Peyer's patch (tissue), 4 donors: ENCODE data around the gene PPP2R2C. TPM values are rescaled to one million over a fixed set of nuclear protein-coding genes. Genes with fewer than 3 reads are reported as not detected.

Experiments
- DNase-seq, 3 donors: peaks; one replicate each; pipeline ENCODE4 v3.0.0-alpha.2; 2017 to 2019
- H3K27ac ChIP-seq, 4 donors: fragments of 200-600 bp; sonication (generic); one replicate each; pipeline ENCODE4 v1.5.1; 2016 to 2019
- H3K27me3 ChIP-seq, 2 donors: fragments of 200-600 bp; sonication (generic); one replicate each; pipeline ENCODE4 v1.5.1; 2019
- H3K36me3 ChIP-seq, 3 donors: fragments of 200-600 bp; sonication (generic); one replicate each; pipeline ENCODE4 v1.5.1; 2016 to 2019
- H3K4me1 ChIP-seq, 4 donors: fragments of 200-600 bp; sonication (generic); one replicate each; pipeline ENCODE4 v1.5.1; 2016 to 2019
- H3K4me3 ChIP-seq, 4 donors: fragments of 200-600 bp; sonication (generic); 1 replicate in 3 of 4; 2 replicates in 1 of 4; pipeline ENCODE4 v1.5.1; 2016 to 2019; ENCODE audit warnings: mild to moderate bottlenecking in 1 of 4
- H3K9me3 ChIP-seq, 4 donors: fragments of 200-600 bp; sonication (generic); one replicate each; pipeline ENCODE4 v1.5.1; 2016 to 2019; ENCODE audit warnings: mild to moderate bottlenecking in 1 of 4
- CTCF ChIP-seq, 6 experiments: fragments of 450-650 bp in 4 of 6; fragments of 200-600 bp in 2 of 6; sonication (generic) in 1 of 6; IDR thresholded peaks; one replicate each; pipeline ENCODE4 v1.5.1; 2017 to 2019; ENCODE audit warnings: antibody characterized with exemption in 6 of 6, mild to moderate bottlenecking in 3 of 6, moderate library complexity in 1 of 6
- POLR2A ChIP-seq, 2 donors: fragments of 450-650 bp; IDR thresholded peaks; one replicate each; pipeline ENCODE4 v1.5.1; 2017; ENCODE audit warnings: antibody characterized with exemption in 2 of 2, mild to moderate bottlenecking in 2 of 2, moderate library complexity in 2 of 2
- total RNA-seq, 4 donors: library from RNA; depleted of rRNA; stranded (reverse); fragments of >200 nt; gene quantifications; one replicate each; pipeline ENCODE4 v1.1.0, GENCODE V29; 2016

PPP2R2C gene
- total RNA-seq, 4 donors from 2014 or later: 0.27 to 4.1 TPM; not detected in 2

DNA sequence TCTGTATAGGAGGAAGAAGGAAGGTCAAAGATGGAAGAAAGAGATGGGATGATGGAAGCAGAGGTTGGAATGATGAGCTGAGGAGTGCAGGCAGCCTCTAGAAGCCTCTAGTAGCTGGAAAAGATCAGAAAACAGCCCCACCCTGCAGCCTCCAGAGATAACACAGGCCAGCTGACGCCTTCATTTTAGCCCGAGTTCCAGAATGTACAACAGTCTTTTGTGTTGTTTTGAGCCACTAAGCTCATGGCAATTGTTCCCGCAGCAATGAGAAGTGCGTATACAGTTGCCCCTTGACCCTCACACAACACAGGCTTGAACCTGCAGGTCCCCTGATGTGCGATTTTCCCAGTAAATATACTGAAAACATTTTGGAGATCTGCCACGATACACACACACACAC is 130.7 kb downstream of the PPP2R2C start:
- H3K27ac ChIP-seq: no peak overlapping the region
- H3K27me3 ChIP-seq: no peaks in the 10 kb centered on the region
- no peak for DNase-seq
- no peak overlapping the region for H3K4me3 ChIP-seq
- H3K36me3 ChIP-seq: no peaks in the 10 kb centered on the region
- H3K9me3 ChIP-seq: no peaks in the 10 kb centered on the region
- H3K4me1 ChIP-seq: no peaks in the 10 kb centered on the region
- TF ChIP-seq POLR2A (IDR thresholded peaks at IDR 0.05) (no peak), CTCF (IDR thresholded peaks at IDR 0.05) (no peak)

- no peaks in the 10 kb centered on the region for H3K36me3 ChIP-seq
- DNase-seq: no peak
- no peak overlapping the region for H3K4me3 ChIP-seq
- no peaks in the 10 kb centered on the region for H3K27me3 ChIP-seq
- H3K27ac ChIP-seq: no peak overlapping the region
- H3K4me1 ChIP-seq: no peaks in the 10 kb centered on the region
- no peaks in the 10 kb centered on the region for H3K9me3 ChIP-seq
- TF ChIP-seq CTCF (IDR thresholded peaks at IDR 0.05): no peak
- no peak for TF ChIP-seq POLR2A (IDR thresholded peaks at IDR 0.05)
These were observed 131.9 kb downstream of the PPP2R2C start for GRCh38 chr4:6340446-6341015.

- no peak overlapping the region for H3K27ac ChIP-seq
- no peaks in the 10 kb centered on the region for H3K27me3 ChIP-seq
- TF ChIP-seq POLR2A (IDR thresholded peaks at IDR 0.05) (no peak), CTCF (IDR thresholded peaks at IDR 0.05) (no peak)
- H3K9me3 ChIP-seq: no peaks in the 10 kb centered on the region
- no peak for DNase-seq
- H3K36me3 ChIP-seq: no peaks in the 10 kb centered on the region
- no peaks in the 10 kb centered on the region for H3K4me1 ChIP-seq
- no peak overlapping the region for H3K4me3 ChIP-seq
These were observed 132.5 kb downstream of the PPP2R2C start for GRCh38 chr4:6339818-6340445.

GRCh38 chr4:6338951-6339817 is 133.2 kb downstream of the PPP2R2C start:
- Histone ChIP-seq H3K4me3 (no peak overlapping the region), H3K4me1 (no peaks in the 10 kb centered on the region), H3K9me3 (no peaks in the 10 kb centered on the region), H3K36me3 (no peaks in the 10 kb centered on the region), H3K27me3 (no peaks in the 10 kb centered on the region), H3K27ac (no peak overlapping the region)
- no peak for DNase-seq
- no peak for TF ChIP-seq CTCF (IDR thresholded peaks at IDR 0.05)
- no peak for TF ChIP-seq POLR2A (IDR thresholded peaks at IDR 0.05)

- TF ChIP-seq CTCF (IDR thresholded peaks at IDR 0.05): no peak
- no peak for TF ChIP-seq POLR2A (IDR thresholded peaks at IDR 0.05)
- no peak overlapping the region for H3K4me3 ChIP-seq
- H3K27ac ChIP-seq: no peak overlapping the region
- peak in 1 of 3 donors; percentile 52 for DNase-seq
- H3K9me3 ChIP-seq: no peaks in the 10 kb centered on the region
- H3K36me3 ChIP-seq: no peaks in the 10 kb centered on the region
- no peaks in the 10 kb centered on the region for H3K4me1 ChIP-seq
- no peaks in the 10 kb centered on the region for H3K27me3 ChIP-seq
These were observed 134.1 kb downstream of the PPP2R2C start for GRCh38 chr4:6338175-6338950.
